CD4-positive, alpha-beta T cell treated with Interleukin-4 for 1 hour (primary cell): Measurements from ENCODE around the gene FBXO48.

ENCODE experiments used
- DNase-seq, 2 donors: peaks; one replicate each; pipeline ENCODE4 v3.0.0-alpha.2; 2020 to 2022

FBXO48 gene

GRCh38 chr2:68432696-68433658 is 34.1 kb downstream of the FBXO48 start:
- DNase-seq, result no peak

DNA sequence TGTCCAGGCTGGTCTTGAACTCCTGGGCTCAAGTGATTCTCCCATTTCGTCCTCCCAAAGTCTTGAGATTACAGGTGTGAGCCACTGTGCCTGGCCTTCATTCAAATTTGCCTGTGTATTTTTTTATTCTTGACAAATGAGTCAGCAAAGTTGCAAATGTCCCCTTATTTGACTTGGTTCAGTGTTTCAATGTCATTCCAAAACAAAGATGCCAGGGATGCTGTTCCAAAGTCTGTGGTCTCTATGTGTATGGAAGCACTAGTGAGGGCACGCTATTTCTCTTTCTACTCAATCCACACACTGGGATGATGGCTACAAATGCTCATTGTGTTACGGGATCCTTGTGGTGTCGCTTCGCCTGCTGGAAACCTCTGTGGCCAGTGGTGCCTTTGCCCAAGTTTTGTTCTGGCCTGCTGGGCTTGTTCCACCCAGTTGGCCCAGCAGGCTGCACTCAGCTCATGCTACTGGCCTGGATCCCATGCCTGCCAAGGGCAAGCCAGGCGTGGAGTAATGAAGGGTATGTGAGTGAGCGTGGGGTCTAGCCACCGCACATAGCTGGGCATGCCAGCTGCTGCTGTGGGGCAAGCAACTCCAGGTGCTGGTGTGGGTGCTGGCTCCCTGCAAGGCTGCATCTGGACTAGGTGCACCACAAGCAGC is 35.6 kb downstream of the FBXO48 start:
- DNase-seq, result no peak

DNA sequence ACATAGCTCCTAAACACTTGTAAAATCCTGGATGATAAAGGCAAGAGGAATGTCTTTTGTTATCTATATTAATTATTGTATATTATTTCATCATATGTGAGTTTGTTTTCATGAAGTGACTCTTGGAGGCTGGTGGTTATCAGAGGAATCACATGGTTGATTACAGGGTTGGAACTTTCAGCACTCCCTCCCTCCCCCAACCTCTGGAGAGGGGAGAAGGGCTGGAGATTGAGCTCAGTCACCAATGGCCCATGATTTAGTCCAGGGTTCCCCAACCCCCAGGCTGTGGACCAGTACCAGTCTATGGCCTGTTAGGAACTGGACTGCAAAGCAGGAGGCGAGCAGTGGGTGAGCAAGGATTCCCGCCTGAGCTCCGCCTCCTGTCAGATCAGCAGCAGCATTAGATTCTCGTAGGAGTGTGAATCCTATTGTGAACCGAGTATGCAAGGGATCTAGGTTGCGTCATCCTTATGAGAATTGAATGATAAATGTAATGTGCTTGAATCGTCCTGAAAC is 37.7 kb downstream of the FBXO48 start:
- DNase-seq, result no peak

DNA sequence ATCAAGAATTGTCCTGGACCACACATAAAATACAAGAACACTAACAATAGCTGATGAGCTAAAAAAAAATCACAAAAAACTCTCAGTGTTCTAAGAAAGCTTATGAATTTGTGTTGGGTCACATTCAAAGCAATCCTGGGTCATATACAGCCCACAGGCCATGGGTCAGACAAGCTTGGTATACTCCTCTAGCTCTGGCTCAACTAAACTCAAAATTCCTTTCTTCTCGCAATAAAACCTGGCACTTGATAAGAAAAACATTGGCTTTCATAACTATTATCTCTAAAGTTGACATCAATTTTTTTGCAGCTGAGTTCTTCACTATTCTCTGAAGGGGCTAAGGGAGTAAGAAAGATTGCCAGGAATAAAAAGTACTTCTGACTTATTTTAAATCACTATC is 38.3 kb downstream of the FBXO48 start:
- no peak for DNase-seq

DNA sequence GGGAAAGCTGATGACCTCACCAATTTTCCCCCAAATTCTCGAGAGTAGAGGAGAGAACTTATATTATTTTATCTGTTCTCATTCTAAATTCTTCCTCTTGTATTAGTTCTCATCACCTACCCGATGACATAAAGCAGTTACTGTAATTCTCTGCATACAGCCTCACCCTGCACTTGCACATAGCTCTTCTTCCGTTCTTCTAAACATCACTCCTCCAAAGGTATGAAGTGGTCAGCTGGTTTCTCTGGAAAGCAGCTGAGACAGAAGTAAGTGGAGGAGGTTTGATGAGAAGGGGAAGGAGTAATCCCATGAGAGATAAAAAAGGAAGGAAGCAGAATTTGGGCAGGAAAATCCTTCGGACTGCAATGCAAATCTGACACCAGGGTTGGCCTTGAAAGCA is 39.0 kb downstream of the FBXO48 start:
- no peak for DNase-seq

DNA sequence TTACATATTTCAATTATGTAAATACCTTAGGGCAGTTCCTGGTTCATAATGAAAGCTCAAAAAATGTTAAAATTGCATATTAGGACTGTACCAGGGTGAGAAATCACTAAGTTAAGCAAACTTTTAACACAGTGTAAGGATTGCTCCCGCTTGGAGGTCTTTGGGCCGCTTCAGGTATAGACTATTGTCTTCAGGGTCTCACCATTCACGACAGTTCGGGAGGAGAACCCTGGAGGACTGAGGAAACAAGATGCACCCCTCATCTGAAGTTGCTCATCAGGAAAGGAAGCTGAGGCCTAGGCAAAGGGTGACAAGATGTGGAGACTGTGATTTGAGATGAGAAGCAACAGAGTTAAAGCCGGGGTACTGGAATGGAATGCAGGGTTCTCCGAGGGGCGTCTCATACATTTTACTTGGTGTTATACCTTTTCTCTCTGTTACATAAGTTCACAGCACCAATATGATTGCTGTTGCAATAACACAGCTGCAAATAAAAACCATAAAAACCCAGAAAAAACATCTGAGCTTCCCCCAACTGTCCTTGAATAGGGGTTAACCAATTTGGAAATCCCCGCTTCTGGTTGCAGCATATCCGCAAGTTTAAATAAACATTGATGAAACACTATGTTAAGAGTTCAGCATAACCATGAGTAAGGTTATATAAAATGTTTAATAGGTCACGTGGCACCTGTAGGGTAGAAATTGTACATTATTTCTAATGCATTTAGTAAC is 40.1 kb downstream of the FBXO48 start:
- DNase-seq, result peak; percentile 49 to 78

DNA sequence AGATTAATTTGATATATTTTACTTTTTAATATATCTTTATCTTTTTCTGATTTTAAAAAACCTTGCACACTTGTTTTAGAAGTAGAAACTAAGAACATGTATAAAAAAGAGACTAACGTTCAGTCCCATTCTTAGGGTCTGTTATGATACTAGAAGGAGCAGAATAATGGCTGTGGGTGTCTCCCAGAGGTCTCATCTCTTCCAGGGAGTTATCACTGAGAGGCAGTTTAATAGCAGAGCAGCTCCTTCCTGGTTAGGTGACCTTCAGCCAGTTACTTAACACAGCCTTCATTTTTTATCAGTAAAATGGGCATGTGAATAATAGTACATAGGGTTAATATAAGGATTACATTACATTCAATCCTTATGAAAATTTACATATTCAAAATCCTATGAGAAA is 40.6 kb downstream of the FBXO48 start:
- DNase-seq, result no peak

GRCh38 chr2:68425503-68425902 is 41.6 kb downstream of the FBXO48 start:
- no peak for DNase-seq

DNA sequence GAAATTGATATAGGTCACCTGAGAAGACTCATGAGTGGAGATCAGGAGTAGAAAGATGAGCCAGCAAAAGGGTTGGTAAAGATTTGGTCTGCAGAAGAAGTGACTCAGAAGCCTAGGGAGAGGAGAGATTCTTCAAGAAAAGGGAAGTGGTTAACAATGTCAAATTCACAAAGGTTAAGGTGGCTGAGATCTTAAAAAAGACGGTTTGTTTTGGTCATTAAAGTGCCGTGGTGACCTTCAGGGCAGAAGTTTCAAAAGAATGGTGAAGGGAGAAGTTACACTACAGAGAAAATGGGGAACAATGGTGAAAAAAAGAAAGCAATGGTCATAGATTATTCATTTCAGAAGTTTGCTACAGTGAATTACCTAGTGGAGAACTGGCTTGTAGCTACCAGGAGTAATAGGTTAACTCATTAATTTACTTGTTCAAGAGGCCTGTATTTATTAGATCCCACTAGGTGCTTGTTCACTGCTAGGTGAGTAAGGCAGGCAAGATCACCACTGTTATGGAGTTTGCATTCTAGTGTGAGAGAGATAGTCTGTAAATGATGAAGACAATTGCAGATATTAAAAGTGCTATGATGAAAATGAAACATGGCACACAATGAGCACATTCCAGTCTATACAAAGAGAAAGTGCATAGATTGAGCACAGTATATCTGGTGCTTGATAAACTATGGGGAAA is 43.0 kb downstream of the FBXO48 start:
- peak in 1 of 2 donors; percentile 53 for DNase-seq

DNA sequence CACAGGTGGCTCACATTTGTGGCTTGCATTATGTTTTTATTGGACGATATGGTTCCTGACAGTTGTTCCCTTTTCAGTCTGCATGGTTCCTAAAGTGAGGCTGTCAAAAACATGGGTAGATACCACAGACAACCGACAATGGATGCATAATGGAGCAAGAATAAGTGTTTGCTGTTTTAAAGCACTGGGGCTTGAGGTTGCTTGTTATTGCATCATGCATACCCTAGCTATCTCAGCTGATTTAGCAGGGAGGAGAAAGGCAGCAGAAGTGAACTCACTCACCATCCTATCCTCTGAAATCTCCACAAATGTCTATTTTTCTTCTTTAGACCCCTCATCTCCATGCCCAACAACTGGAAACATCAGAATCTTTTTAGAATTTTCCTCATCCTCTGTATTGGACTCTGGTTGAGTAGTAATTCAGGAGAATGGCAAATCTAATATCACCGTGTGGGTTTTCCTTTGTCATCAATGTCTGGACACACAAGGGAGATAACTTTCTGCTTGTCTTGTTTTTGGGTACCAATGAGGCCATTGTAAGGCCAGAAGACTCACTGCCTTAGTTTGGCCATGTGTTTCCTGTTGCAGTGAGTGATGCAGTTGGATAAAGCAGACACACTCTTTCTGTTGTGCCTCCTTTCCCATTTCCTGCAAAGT is 46.7 kb downstream of the FBXO48 start:
- DNase-seq, result no peak

DNA sequence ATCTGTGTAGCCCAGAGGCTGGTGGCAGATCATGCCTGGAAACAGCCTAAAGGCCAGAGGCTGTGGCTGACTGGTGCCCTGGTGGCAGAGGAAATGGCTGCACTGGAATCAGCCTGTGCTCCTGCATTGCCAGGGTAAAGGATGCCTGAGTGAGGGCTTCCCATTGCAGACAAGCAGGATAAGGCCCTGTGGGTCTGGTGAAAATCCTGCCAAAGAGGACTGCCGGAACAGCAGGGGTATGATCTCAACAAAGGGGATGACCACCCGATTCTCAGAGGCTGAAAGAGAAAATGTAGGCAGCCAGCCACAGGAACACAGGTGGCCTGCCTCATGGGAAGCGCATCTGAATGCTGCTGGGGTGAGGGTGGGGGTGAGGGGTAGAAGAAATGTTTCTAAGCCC is 48.2 kb downstream of the FBXO48 start:
- DNase-seq, result no peak

GRCh38 chr2:68418419-68418818 is 48.7 kb downstream of the FBXO48 start:
- DNase-seq, result no peak

- no peak for DNase-seq
Observed at GRCh38 chr2:68417926-68418325, 49.2 kb downstream of the FBXO48 start.

DNA sequence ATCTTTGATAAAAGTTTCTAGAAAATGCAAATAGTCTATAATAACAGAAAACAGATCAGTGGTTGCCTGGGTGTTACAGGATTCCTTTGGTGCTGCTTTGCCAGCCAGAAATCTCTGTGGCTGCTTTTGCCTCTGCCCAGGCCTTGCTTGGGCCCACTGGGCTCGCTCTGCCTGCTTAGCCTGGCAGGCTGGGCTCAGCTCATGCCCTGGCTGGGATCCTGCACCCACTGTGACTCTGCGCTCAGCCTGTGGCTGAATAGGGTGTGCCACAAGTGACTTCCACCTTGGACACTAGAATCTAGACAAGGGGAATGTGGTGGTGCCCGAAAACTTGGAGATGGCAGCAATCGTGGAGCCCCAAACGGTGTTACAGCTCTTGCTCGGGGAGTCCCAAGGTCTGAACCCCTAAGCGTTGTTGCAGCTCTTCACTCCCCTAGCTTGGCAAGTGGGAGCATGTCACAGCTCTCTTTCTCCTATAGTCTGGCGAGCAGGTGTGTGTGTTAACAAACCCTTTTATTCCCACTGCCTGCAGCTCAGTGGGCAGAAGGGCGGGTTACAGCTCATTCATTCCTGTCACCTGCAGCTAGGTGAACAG is 50.9 kb downstream of the FBXO48 start:
- no peak for DNase-seq

GRCh38 chr2:68415521-68415920 is 51.6 kb downstream of the FBXO48 start:
- DNase-seq, result no peak

GRCh38 chr2:68414876-68415275 is 52.2 kb downstream of the FBXO48 start:
- DNase-seq, result no peak

GRCh38 chr2:68414452-68414851 is 52.6 kb downstream of the FBXO48 start:
- no peak for DNase-seq

- no peak for DNase-seq
Observed at GRCh38 chr2:68413466-68413865, 53.6 kb downstream of the FBXO48 start.

- no peak for DNase-seq
Observed at GRCh38 chr2:68412127-68412819, 54.8 kb downstream of the FBXO48 start.

DNA sequence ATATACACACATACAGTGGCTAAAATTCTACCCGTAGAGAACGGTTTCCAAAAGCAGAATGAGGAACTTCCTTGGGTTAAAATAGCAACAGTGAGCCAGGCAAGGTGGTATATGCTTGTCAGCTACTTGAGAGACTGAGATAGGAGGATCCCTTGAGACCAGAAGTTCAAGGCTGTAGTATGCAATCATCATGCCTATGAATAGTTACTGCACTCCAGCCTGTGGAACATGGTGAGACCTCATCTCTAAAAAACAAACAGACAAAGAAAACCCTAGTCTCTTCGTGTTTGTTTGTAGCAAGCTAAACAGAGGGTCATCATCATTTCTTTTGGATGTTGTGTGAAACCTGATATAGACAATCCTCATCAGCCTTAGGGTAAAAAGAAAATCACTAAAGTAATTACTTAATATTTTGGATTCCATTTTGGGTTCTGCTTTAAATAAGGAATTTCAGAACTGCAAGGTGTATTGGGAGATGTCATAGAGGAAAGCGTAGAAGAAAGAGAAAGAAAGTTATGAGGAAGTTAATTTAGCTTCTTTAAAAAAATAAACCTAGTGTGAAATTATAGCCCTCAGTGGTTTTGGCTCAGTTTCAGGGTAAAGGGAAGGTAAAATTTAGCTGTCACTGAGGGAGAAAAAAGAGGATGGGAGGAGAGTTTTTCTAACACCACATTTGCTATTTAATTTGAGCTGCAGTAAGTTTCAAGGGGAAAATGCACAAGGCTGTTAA is 55.5 kb downstream of the FBXO48 start:
- no peak for DNase-seq
